Activated CD4-positive, alpha-beta T cell treated with anti-CD3 and anti-CD28 coated beads, Interleukin-2, Interleukin-6, amounts not matched to agents 100 ng/mL and 50 ng/mL, durations not matched to agents 16 hours and 8 hours (primary cell): Measurements from ENCODE around the gene IDH3G.

ENCODE experiments used
- DNase-seq: peaks from one replicate; pipeline ENCODE4 v3.0.0-alpha.2; 2020

IDH3G gene

DNA sequence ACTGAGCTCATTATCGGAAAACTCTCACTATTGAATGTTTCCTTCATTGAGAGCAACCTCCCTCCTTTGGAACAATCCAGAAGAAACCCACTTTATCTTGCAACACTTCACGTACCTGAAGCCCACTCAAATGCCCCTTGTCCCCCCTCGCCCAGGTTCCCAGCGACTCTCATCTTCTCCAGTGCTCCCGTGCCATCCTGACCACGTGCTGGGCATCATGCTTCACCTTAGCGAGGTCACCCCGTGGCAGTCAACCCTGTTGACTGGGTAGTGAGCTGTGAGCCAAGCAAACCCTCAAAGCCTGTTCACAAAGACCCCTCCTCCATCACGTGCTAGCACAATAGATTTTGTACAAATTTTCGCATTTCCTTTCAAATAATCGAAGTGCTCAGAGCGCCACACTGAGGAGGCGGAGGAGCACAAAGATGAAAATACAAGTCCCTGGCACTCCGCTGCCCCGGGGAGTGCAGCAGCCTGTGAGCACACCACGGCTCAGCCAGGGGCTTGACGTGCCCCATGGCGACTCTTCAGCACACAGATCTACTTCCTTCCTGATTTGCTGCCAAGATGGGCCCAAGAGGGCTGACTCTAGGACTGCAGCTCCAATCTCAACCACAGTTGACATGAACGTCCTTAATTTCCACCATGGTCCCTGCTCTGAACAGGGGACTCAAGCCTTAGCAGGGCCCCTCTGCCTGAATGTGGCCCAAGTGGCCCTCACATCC, 20.6 kb upstream of the IDH3G start:
- no peak for DNase-seq

DNA sequence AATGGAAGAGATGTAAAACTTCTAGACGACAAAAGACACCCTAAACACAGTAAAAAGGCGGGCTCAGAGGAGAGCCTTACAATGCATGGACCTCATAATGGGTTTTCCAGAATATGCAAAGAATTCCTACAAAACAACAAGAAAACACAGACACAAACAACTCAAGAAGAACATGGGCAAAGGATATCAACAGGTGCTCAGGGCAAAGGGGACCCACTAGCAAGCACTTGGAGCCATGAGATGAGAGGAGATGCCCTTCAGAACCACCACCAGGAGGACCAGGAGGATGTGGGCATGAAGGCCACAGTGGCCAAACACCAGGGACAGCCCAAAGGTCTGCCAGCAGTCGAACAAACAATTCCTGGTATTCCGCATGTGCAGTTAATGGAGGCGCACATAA, 19.0 kb upstream of the IDH3G start:
- no peak for DNase-seq

DNA sequence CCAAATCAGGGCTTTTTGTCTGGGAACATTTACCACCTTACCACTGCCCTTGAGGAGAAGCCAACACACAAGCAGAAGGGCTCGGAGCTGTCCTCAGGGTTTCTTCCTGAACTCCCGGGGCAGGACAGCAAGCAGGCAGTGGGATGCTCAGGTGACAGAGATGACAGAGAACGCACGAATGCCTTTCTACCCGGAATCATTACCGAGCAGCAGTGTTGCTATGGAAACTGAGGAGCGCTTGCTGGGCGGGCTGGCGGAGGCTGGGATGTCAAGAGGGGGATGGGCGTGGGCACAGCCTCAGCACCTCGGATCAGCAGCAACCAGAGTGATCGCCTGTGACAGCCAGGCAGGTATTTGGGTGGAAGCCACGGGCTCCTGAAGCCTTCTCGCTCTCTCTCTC, 18.0 kb upstream of the IDH3G start:
- no peak for DNase-seq

DNA sequence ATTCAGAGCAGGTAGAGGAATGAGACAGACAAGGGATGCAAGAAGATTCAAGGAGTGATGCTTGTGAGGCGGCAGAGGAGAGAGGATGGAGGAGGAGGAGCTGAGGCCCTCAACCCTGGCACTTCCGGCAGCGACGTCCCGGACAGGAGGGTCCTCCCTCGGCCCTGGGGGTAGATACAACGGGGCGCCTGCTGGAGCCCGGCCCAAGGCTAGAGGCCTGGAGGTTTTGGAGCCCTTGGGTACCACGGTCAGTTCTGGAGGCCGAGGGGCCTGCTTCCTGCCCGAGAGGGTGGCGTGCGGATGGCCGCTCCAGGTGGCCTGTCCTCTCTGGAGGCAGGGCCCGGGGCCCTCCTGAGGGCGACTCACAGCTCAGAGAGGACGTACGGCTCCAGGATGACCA, 13.8 kb upstream of the IDH3G start:
- DNase-seq, result no peak

DNA sequence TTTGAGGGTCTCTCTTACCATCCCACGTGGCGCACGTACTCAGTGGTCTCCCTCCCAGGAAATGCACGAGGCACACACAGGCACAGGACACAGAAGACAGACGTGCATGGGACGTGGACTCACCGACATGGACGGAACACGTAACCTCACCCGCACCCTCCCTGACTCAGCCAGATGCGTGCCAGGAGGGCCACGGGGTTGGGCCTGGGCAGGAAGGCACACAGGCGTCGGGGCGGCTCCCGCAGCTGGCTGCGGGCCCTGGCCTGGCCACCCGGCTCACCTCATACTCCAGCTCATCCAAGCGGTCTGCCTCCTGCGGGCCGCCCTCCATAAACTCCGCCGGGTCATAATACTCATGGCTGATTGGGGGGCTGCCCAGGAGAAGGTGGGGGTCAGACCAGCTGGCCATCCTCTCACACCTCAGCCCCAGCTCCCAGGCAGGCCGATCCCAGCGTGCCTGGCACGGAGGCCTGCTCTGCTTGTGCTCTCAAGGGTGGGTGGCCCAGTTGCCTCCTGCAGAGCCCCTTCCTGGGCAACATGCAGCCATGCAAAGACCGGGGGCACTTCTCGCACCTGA, 12.9 kb upstream of the IDH3G start:
- DNase-seq, result no peak

DNA sequence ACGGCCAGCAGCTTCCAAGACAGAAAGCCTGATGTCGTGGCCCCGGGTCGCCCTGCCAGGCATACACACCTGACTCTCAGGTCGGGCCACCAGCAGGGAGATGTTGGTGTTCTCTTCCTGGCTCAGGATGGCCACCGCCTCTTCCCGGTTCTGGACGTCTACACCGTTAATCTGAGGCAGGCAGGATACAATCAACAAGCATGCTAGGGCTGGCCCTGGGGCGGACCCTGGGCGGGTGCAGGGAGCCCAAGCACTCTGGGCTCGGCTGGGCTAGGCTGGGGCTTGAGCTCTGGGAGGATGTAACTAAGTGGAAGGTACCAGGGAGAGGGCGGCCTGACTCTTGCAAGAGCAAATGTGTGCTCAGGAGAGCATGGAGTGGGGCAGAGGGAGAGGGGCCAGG, 11.3 kb upstream of the IDH3G start:
- no peak for DNase-seq

DNA sequence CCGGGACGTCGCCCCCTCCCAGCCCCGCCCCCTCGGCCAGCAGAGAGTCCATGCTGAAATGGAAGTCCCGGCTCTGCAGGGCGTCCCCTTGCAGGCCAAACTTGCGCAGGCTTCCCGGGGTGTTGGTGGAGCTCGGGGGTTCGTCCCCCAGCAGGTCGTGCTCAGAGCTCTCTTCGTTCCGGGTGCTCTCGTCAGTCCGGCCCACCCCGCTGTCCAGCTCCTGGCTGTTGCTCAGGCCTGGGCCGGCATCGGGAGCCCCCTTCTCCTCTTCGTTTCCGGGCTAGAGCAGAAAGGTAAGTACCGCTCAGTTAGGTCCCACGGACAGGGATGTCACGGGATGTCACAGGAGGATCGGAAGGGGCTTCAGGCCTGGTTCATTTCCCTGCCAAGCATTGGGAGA, 10.4 kb upstream of the IDH3G start:
- DNase-seq, result no peak

DNA sequence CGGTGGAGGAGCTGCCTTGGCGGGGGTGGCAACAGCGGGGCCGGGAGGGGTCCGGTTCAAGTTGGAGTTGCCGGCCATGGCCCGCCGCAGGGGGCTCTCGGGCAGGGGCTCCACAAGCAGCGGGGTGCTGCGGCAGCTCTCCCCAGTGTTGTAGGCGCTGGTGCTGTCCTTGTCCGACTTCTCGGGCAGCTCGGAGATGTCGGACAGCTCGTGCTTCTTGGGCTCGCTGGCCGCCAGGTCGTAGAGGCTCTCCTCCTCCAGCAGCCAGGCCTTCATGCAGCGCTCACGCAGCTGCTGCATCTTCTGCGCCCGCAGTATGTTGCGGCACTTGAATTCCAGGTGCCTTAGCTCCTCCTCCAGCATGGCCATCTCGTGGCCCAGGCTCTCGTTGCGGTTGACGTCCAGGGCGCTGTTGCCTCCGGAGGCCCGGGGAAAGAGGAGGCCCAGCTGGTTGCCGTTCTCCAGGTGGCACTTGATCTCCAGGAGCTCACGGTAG, 10.0 kb upstream of the IDH3G start:
- no peak for DNase-seq

DNA sequence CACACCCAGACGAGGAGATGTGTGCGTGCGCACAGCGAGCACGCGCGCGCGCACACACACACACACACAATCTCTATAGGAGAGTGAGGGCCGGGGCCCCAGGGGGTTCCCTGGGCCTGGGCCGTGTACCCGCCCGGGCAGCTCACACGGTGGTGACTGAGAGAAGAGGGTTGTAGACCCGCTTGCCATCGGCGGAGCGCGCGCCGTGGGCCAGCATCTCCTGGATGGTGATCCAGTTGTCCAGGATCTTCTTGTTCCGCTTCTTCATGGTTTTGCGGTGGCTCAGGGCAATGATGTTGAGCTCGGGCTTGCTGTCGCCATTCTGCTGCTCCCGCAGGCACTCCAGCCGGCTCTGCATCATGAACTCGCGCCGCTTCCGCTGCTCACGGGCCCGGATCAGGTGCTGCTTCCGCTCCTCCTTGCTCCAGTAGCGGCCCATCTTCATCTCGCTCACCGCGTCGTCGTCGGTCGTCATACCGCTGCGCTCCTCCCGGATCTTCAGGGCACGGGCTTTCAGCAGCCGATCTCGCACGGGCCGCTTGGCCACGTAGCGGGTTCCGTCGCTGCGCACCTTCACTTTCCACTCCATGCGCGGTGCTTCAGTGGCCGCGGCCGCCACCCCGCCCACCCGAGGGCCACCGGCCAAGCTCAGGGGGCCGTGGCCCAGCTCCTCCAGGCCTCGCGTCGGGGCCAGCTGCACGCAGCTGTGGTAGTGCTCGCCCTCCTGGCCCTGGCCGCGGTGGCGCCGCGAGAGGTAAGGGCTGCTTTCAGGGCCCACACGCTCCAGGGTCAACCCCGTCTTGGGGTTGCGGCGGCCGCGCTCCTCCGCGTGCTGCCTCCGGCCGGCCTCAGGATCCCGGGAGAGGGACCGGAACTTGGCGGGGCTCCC, 9.3 kb upstream of the IDH3G start:
- DNase-seq, result no peak

DNA sequence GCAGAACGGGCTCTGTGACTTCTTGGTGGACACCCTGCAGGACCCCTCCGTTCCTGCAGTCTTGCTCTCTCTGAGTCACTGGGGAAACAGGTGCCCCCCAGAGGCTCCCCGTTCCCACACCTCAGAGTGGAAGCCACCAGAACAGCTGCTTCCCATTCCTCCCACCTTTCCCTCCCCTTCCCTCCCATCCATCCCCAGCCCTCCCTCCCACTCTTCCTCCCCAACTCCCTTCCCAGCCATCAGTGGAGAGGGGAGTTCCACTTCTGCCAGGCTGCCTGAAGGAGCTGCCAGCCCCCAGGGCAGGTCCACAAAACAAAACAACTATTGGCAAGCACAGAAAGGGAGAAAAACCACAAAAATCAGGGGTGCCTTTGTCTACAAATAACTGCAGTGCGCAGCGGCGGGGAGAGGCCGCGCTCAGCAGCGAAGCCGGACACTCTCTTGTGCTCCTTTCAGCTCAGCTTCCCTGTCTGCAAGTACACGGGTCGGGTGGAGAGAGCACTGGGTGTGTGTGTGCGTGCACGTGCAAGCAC, 8.4 kb upstream of the IDH3G start:
- no peak for DNase-seq

DNA sequence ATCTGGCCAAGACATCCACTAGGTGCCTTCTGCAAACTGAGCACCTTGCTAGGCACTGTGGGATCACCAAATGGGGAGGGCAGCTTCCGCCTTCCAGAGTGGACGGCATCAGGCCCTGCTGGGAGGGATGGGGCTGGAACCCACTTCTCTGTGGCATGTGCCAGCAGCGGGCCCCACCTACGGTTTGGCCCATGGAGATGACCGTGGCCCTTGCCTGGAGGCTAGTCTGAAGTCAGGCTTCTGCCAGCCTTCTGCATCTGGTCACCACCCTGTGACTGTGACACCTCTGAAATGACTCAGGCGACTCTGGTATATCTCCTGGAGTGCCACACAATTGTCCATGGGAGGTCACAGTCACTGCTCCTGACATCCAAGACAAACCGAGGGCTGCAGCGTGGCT, 7.5 kb upstream of the IDH3G start:
- no peak for DNase-seq

DNA sequence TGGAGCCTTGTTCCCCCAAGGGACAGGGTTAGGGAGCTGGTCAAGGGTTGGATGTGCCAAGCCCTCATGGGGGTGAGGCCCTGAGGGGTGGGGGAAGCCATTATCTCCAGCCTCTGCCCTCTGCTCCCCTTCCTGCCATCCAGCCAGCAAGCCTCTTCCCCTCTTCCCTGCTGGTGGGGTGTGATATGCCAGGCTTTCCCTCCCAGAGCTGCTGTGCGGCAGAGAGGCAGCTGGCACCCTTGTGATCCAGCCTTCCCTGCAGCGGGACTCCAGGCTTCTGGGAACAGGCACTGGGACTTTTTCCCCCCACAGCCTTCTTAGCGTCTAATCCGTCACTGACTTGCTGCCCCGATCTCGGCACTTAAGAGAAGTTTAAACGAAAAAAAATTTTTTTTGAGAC, 6.6 kb upstream of the IDH3G start:
- no peak for DNase-seq

DNA sequence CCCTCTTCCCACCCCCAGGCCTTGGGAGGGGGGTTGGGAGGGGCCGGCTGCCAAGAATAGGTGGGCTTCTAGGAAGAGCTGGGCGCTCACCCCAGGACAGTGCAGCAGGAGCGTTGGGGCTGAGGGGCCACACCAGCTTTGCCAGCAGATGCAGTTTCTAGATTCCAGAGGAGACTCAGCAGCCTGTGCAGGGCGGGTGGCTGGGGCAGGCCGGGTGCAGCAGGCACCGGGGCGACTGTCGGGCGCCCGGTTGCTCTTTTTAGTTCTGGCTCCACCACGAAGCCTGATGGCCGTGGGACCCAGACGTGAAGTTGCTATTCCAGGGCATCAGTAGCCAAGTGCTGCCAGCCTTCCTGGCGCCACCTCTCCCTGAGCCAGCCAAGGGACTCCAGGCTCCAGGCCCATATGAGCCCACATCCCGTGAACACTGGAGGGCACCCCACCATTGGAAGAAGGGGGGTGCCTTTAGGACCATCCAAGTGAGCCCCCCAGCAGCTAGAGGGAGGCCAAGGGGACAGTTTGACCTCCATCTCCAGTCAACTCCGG, 6.1 kb upstream of the IDH3G start:
- DNase-seq, result no peak

DNA sequence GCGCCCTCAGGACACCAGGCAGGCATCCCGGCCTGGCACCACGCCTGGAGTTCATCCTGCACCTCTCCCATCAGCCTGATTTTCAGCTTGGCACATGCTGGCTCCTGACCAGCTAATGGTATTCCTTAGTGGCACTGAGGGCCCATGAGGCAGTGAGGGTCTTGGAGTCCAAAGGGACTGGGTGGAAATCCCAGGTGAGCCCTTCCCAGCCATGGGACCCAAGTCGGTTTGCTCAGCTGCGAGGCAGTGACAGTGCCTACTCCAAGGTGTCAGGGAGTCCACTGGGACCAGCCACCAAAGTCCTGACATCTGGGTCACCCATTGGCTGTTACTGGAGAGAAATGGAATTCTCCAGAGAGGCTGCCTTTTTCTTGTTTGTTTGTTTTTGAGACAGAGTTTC, 5.2 kb upstream of the IDH3G start:
- no peak for DNase-seq

DNA sequence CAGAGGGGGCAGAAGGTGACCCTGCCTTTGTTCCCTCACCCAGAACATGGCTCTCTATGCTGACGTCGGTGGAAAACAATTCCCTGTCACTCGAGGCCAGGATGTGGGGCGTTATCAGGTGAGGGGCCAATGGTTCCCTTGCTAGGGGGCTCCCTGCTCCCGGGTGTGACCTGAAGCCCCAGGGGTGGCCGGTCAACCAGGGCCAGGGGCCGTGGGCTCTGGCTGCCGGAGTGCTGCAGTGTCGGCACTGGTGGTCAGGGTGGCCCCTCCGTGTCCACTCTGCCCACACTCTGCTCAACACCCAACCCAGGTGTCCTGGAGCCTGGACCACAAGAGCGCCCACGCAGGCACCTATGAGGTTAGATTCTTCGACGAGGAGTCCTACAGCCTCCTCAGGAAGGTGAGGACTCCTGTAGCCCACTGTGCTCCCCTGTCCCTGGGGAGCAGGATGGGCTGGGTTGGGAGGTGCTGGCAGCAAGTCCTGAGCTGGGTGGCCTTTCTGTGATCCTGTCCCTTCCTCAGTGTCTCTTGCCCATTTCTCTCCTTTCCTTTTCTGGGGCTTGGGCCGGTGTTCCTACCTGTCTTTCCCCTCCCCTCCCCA, 3.3 kb upstream of the IDH3G start:
- DNase-seq, result no peak

DNA sequence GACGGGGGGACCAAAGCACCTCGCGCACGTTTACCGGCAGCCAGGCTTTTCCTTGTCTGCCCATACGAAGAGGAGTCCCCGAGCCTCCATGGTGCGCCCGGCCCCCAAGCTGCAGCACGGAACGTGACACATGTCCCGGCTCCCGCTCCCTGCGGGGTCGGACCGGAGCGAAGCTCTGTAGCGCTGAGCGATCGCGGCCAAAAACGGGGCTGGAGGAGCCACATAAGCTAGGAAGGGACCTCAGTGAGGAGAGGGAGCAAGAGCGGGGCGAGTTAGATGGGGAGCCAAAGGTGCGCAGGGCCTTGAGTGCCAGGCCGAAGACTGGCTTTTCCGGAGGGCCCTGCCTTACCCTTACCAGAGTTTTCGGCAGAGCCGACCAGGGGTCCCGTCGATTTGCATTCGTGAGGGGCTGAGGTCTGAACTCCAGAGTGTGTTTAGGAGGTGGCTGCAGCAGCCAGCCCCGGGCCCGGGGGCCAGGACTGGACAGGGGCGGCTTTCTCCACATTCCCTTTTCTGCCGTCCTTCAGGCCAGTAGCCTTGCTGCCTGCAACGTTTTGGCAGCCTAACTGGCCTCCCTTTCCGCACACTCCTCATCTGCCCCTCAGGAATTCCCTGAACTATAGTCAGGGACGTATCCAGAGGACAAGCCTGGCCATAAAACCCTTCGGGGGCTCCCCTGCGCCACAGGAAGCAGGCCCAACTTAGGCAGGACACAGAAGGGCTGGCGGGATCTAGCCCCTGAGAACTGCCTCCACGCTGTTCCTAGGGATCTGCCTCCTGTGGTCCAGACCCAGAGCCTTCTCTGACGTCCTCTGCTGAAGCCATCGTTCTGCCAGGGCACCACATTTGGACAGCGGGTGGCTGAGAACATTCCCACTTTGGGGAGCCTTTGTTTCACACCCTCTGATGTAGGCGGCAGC, 982 bp upstream of the IDH3G start:
- no peak for DNase-seq

DNA sequence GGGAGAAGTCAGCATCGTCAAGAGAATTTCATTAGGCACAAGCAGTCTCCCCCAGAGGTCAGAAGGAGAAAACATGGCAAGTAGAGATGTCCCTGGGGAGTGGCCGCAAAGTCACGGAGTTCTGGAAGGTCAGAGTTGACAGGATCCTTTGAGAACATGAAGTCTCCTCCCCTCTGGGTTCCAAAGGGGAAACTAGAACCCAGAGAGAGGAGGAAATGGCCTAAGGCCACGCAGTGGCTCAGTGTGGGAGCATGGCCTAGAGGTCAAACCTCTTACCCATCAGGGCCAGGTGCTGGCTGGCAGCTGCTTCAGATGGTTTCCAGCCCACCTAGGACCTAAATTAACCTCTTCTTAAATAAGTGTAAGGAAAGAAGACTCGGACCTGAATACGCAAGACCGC, 884 bp downstream of the IDH3G start:
- DNase-seq, result no peak

DNA sequence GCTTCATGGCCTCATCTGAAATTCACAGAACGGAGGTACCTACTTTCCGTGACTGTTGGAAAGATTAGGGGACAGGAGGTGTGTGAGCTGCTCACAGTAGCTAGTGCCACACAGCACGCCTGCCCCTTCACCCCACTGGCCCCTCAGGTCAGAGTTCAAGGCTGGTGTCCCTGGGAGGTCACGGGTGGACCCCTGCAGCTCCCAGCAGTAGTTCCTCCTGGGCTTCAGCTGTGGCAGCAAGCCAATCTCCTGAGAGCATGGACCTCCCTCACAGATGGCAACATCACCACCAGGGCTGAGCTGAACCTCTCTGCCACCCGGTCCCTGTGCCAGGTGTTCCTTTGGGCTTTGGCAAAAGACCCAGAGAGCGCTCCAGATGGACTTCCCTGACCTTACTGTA, 1.8 kb downstream of the IDH3G start:
- no peak for DNase-seq

DNA sequence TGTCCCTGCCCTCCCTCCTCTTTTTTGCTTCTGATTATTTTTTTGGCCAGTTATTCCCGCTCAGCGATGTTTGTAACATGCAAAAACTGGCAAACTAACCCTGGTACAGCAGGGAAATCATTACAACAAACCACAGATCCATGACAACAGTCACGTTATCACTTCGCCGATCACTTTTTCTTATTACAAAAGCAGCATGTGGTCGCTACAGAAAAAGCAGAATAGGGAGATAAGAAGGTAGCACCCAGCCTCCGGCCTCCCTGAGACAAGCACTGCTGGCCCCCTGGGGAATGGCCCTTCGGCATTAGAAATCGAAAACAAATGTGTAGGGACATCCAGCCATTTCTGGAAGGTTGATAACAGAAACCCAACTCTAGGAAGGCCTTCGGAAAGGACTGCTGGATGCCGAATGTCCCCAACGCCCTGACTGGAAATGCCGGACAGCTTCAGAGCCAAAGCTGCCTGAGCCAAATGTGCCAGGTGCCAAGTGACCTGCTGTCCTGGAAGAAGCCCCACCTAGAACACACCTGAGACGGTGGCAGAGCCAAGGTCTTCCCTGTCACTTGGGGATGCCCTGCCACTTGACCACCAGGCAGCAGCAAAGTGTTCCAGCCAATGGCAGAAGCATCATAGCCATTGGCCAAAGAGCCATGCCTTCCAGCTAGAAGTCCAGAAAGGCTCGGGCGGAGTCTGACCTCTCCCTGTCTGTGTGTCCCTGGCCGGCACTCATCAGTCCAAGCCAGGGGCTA, 2.9 kb downstream of the IDH3G start:
- no peak for DNase-seq

DNA sequence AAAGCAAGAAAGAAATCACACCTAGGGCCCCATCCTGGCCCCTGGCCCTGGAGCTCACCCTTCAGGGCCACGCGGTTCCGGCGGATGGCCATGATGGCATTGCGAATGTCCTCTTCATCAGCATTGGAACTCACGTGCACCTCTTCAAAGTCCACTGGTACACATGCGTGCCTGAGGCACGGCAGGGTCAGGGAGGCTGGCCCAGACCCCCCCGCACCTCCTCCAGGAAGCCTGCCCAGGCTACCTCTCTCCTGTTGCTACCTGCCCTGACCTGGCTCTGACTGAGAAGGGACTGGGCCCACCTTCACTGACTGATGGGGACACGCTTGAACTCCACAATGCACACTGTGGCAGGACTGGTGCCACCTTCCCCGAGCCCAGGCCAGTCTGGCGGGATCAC, 4.5 kb downstream of the IDH3G start:
- no peak for DNase-seq

DNA sequence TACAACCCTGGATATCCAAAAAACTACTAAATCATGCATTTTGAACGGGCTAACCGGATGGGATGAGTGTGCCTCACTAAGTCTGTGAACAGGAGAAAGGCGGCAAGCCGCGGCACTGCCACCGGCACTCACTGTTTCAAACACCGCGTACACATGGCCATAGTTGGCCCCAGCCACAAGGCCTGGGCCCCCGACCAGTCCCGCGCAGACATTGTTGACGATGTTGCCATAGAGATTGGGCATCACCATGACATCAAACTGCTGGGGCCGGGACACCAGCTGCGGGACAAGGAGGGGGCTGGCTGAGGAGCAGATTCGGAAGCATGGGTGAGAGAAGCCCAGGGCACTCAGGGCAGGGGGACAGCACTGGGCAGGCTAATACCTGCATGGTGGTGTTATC, 7.5 kb downstream of the IDH3G start:
- no peak for DNase-seq
